Astrocyte (in vitro differentiated cells and primary cell): Measurements from ENCODE around the gene SLC27A3. TPM values are rescaled to one million over a fixed set of nuclear protein-coding genes. Genes with fewer than 3 reads are reported as not detected.

Experiments used
- DNase-seq: peaks from one replicate; pipeline ENCODE4 v3.0.0-alpha.2; 2010; ENCODE audit warnings: low read depth
- FAIRE-seq: peaks from 2 replicates; lab custom pipeline; 2011; peaks lifted over from hg19 to GRCh38; lab: Jason Lieb, UNC
- H2AFZ ChIP-seq: 2 replicates; pipeline ENCODE4 v1.6.0; 2012; ENCODE audit warnings: low read depth, low read length, inconsistent platforms
- H3K27ac ChIP-seq: 2 replicates; pipeline ENCODE4 v1.5.1; 2011; ENCODE audit warnings: low read depth, low read length, inconsistent platforms
- H3K27me3 ChIP-seq: 2 replicates; pipeline ENCODE4 v1.6.0; 2011; ENCODE audit warnings: low read length, inconsistent platforms; ENCODE audit not compliant: insufficient read depth
- H3K36me3 ChIP-seq: 2 replicates; pipeline ENCODE4 v1.5.1; 2011; ENCODE audit warnings: low read length, inconsistent platforms; ENCODE audit not compliant: insufficient read depth
- H3K4me1 ChIP-seq: 2 replicates; pipeline ENCODE4 v1.5.1; 2011; ENCODE audit warnings: low read length, inconsistent platforms; ENCODE audit not compliant: insufficient read depth
- H3K4me2 ChIP-seq: 2 replicates; pipeline ENCODE4 v1.6.0; 2012; ENCODE audit warnings: low read length, inconsistent platforms
- H3K4me3 ChIP-seq: 2 replicates; pipeline ENCODE4 v1.5.1; 2011; ENCODE audit warnings: low read depth, mild to moderate bottlenecking, low read length, inconsistent platforms; ENCODE audit not compliant: insufficient read depth
- H3K79me2 ChIP-seq: 2 replicates; pipeline ENCODE4 v1.6.0; 2012; ENCODE audit warnings: mild to moderate bottlenecking, low read length, inconsistent platforms; ENCODE audit not compliant: insufficient read depth
- H3K9ac ChIP-seq: 2 replicates; pipeline ENCODE4 v1.6.0; 2012; ENCODE audit warnings: mild to moderate bottlenecking, low read length, inconsistent platforms
- H3K9me3 ChIP-seq: 2 replicates; pipeline ENCODE4 v1.5.1; 2012; ENCODE audit warnings: low read depth, mild to moderate bottlenecking, low read length, inconsistent platforms; ENCODE audit not compliant: insufficient read depth
- H4K20me1 ChIP-seq: 2 replicates; pipeline ENCODE4 v1.6.0; 2012; ENCODE audit warnings: low read length, inconsistent platforms; ENCODE audit not compliant: insufficient read depth
- H3K27ac Mint-ChIP-seq: one replicate; pipeline ENCODE4 v1.8.0; 2021; ENCODE audit warnings: mild to moderate bottlenecking, mixed read lengths; ENCODE audit not compliant: unreplicated experiment
- H3K27me3 Mint-ChIP-seq: one replicate; pipeline ENCODE4 v1.8.0; 2021; ENCODE audit warnings: low read depth, mixed read lengths; ENCODE audit not compliant: unreplicated experiment
- H3K36me3 Mint-ChIP-seq: one replicate; pipeline ENCODE4 v1.8.0; 2021; ENCODE audit warnings: low read depth, mixed read lengths; ENCODE audit not compliant: unreplicated experiment
- H3K4me1 Mint-ChIP-seq: one replicate; pipeline ENCODE4 v1.8.0; 2021; ENCODE audit warnings: low read depth, mixed read lengths; ENCODE audit not compliant: unreplicated experiment
- H3K4me3 Mint-ChIP-seq: one replicate; pipeline ENCODE4 v1.8.0; 2021; ENCODE audit warnings: mild to moderate bottlenecking, moderate library complexity, mixed read lengths; ENCODE audit not compliant: unreplicated experiment
- H3K9me3 Mint-ChIP-seq: one replicate; pipeline ENCODE4 v1.8.0; 2021; ENCODE audit warnings: mild to moderate bottlenecking, mixed read lengths; ENCODE audit not compliant: unreplicated experiment
- EZH2 ChIP-seq: IDR thresholded peaks from 2 replicates; pipeline ENCODE4 v1.6.1; 2012; ENCODE audit warnings: mild to moderate bottlenecking, low read length, inconsistent platforms; ENCODE audit not compliant: insufficient read depth
- total RNA-seq: library from RNA; stranded (reverse); gene quantifications from 2 replicates; pipeline ENCODE4 v1.2.1, GENCODE V29; 2021
- TF ChIP-seq, protein P1 (sequence below): IDR thresholded peaks from 2 replicates; pipeline ENCODE4 v1.5.1; 2011; ENCODE audit warnings: low read depth, mild to moderate bottlenecking, inconsistent platforms, low read length, moderate library complexity; ENCODE audit not compliant: insufficient read depth

The SLC27A3 gene
- total RNA-seq, 1 donor from 2014 or later = 5.9 TPM

DNA sequence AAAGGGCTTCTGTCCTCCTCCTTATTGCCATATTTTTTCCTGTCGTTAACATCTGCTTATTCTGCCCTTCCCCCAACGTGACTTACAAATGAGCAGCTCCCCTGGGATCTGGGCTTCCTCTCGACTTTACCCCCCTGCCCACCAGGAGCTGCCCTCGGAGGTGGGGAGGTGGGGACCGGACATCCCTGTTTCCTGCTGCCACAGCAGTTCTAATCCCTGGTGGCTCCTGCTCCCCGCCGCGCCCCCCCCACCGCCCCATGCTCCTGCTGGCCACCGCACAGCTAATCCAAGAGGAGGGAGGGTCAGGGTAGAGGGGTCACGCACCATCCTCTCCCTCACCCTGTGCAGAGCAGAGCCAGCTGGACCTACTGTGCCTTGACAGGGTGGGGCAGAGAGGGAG lies 4.4 kb upstream of the SLC27A3 start:
- no peaks in the 10 kb centered on the region for H3K79me2 ChIP-seq
- H3K9ac ChIP-seq = no peak overlapping the region
- no peaks in the 10 kb centered on the region for H3K9me3 Mint-ChIP-seq
- no peak overlapping the region for H3K4me3 Mint-ChIP-seq
- H3K4me1 ChIP-seq = peaks cover 2% of the 10 kb centered on the region
- H3K27ac ChIP-seq = no peak overlapping the region
- H2AFZ ChIP-seq = no peak overlapping the region
- H3K4me1 Mint-ChIP-seq = peaks cover 3% of the 10 kb centered on the region
- H3K4me3 ChIP-seq = no peak overlapping the region
- no peak for TF ChIP-seq EZH2
- TF ChIP-seq, protein P1, sequence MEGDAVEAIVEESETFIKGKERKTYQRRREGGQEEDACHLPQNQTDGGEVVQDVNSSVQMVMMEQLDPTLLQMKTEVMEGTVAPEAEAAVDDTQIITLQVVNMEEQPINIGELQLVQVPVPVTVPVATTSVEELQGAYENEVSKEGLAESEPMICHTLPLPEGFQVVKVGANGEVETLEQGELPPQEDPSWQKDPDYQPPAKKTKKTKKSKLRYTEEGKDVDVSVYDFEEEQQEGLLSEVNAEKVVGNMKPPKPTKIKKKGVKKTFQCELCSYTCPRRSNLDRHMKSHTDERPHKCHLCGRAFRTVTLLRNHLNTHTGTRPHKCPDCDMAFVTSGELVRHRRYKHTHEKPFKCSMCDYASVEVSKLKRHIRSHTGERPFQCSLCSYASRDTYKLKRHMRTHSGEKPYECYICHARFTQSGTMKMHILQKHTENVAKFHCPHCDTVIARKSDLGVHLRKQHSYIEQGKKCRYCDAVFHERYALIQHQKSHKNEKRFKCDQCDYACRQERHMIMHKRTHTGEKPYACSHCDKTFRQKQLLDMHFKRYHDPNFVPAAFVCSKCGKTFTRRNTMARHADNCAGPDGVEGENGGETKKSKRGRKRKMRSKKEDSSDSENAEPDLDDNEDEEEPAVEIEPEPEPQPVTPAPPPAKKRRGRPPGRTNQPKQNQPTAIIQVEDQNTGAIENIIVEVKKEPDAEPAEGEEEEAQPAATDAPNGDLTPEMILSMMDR = no peak
- no peak overlapping the region for H3K4me2 ChIP-seq
- H3K27me3 Mint-ChIP-seq = no peaks in the 10 kb centered on the region
- no peaks in the 10 kb centered on the region for H4K20me1 ChIP-seq
- FAIRE-seq (no peak), DNase-seq (no peak)
- H3K9me3 ChIP-seq = no peaks in the 10 kb centered on the region
- peaks cover 10% of the 10 kb centered on the region for H3K36me3 ChIP-seq
- no peaks in the 10 kb centered on the region for H3K27me3 ChIP-seq
- H3K27ac Mint-ChIP-seq = no peak overlapping the region
- peaks cover 19% of the 10 kb centered on the region for H3K36me3 Mint-ChIP-seq

DNA sequence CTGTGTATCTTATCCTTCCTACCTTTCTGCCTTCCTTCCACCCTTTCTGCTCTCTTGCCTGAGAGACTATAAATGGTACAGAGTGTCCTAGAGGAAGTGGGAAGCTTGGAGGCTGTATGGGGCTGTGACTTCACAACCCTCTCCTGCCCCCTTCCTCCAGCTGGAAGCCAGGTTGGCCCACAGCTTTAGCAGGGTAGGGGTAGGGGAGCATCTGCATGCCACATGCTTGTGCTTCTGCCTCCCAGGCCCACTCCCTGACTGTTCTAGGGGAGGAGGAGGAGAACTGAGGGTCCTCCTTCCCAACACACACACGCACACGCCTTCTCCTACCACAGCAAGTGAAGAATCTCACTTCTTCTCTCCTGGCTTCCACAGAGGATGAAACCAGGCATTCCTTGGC lies 3.9 kb upstream of the SLC27A3 start:
- Histone ChIP-seq H3K27ac (no peak overlapping the region), H3K9ac (no peak overlapping the region), H3K9me3 (no peaks in the 10 kb centered on the region), H3K4me2 (no peak overlapping the region), H4K20me1 (no peaks in the 10 kb centered on the region), H2AFZ (no peak overlapping the region), H3K79me2 (no peaks in the 10 kb centered on the region), H3K27me3 (no peaks in the 10 kb centered on the region), H3K4me3 (no peak overlapping the region), H3K36me3 (peaks cover 10% of the 10 kb centered on the region), H3K4me1 (peaks cover 7% of the 10 kb centered on the region)
- no peak overlapping the region for H3K4me3 Mint-ChIP-seq
- FAIRE-seq (no peak), DNase-seq (no peak)
- H3K27me3 Mint-ChIP-seq = no peaks in the 10 kb centered on the region
- peaks cover 3% of the 10 kb centered on the region for H3K4me1 Mint-ChIP-seq
- peaks cover 18% of the 10 kb centered on the region for H3K36me3 Mint-ChIP-seq
- H3K9me3 Mint-ChIP-seq = no peaks in the 10 kb centered on the region
- H3K27ac Mint-ChIP-seq = no peak overlapping the region
- no peak for TF ChIP-seq EZH2
- TF ChIP-seq, protein P1 = no peak

DNA sequence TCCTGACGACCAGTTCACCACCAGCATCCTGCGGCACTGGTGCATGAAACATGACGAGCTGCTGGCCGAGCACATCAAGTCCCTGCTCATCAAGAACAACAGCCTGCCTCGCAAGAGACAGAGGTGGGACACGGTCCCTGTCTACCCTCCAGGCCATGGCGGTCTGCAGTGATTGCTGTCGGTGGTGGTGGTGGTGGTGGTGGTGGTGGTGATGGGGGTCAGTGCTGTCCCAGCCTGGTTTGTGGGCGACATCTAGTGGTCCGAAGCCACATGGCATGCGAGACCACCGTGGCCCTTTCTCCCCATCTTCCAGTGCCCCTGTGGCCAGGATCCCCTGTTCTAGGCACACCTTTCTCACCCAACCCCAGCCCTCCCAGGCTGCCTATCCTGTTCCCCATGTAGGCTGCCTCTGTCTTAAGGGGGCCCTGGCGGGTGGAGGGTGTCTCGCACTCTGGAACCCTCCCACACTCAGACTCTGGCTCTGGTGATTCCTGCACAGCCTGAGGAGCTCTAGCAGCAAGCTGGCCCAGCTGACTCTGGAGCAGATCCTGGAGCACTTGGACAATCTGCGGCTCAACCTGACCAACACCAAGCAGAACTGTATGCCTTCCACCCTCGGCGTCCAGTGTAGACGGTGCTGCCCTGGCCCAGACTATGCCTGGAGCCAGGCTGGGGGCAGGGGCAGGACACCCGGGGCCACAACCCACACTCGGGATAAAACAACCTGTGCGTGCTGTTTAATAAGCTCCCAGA lies 3.2 kb upstream of the SLC27A3 start:
- Histone ChIP-seq H3K27me3 (no peaks in the 10 kb centered on the region), H3K9me3 (no peaks in the 10 kb centered on the region), H3K4me2 (no peak overlapping the region), H2AFZ (no peak overlapping the region), H3K79me2 (no peaks in the 10 kb centered on the region), H3K27ac (no peak overlapping the region), H4K20me1 (peaks cover 4% of the 10 kb centered on the region), H3K4me3 (no peak overlapping the region), H3K4me1 (peaks cover 8% of the 10 kb centered on the region), H3K9ac (no peak overlapping the region), H3K36me3 (peaks cover 10% of the 10 kb centered on the region)
- FAIRE-seq (no peak), DNase-seq (no peak)
- Mint-ChIP-seq H3K4me3 (no peak overlapping the region), H3K4me1 (peaks cover 6% of the 10 kb centered on the region), H3K9me3 (no peaks in the 10 kb centered on the region), H3K36me3 (peaks cover 18% of the 10 kb centered on the region), H3K27ac (no peak overlapping the region), H3K27me3 (peaks cover 3% of the 10 kb centered on the region)
- no peak for TF ChIP-seq EZH2
- TF ChIP-seq, protein P1 = peak; percentile 32
